ENCODE measurements around the gene ELF3. TPM values are rescaled to one million over a fixed set of nuclear protein-coding genes. Genes with fewer than 3 reads are reported as not detected.

Gene ELF3
- total and polyA plus RNA-seq, 2 of the 13 experiments (the other 11 are each of a cell fraction or from before 2014, with no cell fraction given), result 11.5 to 55.1 TPM

- TF ChIP-seq, protein P1, sequence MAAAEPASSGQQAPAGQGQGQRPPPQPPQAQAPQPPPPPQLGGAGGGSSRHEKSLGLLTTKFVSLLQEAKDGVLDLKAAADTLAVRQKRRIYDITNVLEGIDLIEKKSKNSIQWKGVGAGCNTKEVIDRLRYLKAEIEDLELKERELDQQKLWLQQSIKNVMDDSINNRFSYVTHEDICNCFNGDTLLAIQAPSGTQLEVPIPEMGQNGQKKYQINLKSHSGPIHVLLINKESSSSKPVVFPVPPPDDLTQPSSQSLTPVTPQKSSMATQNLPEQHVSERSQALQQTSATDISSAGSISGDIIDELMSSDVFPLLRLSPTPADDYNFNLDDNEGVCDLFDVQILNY (CRISPR knock-in tag; conservative IDR thresholded peaks at IDR 0.05), result no peak
- TF ChIP-seq ZSCAN9 (CRISPR knock-in tag; IDR thresholded peaks at IDR 0.05; ENCODE audit: borderline replicate concordance), result no peak
- TF ChIP-seq HCFC1 (IDR thresholded peaks at IDR 0.05; ENCODE audit: low read depth, low read length), result no peak
- TF ChIP-seq BRF2 (CRISPR knock-in tag; IDR thresholded peaks at IDR 0.05), result 0 out of 2 replicates have a peak, but pooled peaks have one; percentile 42
- no peak for TF ChIP-seq ZNF7 (CRISPR knock-in tag; IDR thresholded peaks at IDR 0.05)
- no peak; the same call in 1 of the 2 replicates for TF ChIP-seq ETS1 (CRISPR knock-in tag; IDR thresholded peaks at IDR 0.05)
- peak; percentile 76; the same call in 1 of the 2 replicates for TF ChIP-seq ZNF724P (CRISPR knock-in tag; IDR thresholded peaks at IDR 0.05; ENCODE audit: borderline replicate concordance)
- TF ChIP-seq, protein P2, sequence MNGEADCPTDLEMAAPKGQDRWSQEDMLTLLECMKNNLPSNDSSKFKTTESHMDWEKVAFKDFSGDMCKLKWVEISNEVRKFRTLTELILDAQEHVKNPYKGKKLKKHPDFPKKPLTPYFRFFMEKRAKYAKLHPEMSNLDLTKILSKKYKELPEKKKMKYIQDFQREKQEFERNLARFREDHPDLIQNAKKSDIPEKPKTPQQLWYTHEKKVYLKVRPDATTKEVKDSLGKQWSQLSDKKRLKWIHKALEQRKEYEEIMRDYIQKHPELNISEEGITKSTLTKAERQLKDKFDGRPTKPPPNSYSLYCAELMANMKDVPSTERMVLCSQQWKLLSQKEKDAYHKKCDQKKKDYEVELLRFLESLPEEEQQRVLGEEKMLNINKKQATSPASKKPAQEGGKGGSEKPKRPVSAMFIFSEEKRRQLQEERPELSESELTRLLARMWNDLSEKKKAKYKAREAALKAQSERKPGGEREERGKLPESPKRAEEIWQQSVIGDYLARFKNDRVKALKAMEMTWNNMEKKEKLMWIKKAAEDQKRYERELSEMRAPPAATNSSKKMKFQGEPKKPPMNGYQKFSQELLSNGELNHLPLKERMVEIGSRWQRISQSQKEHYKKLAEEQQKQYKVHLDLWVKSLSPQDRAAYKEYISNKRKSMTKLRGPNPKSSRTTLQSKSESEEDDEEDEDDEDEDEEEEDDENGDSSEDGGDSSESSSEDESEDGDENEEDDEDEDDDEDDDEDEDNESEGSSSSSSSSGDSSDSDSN (CRISPR knock-in tag; IDR thresholded peaks at IDR 0.05), result peak; percentile 98
- 0 out of 2 replicates have a peak, but pooled peaks have one; percentile 48 for TF ChIP-seq NR1H2 (CRISPR knock-in tag; IDR thresholded peaks at IDR 0.05; ENCODE audit: borderline replicate concordance, low read depth)
- no peak for TF ChIP-seq NFIB (CRISPR knock-in tag; IDR thresholded peaks at IDR 0.05; ENCODE audit: borderline replicate concordance)
- no peak for TF ChIP-seq STAG1 (CRISPR knock-in tag; IDR thresholded peaks at IDR 0.05)
- TF ChIP-seq ZNF782 (CRISPR knock-in tag; IDR thresholded peaks at IDR 0.05; ENCODE audit: borderline replicate concordance), result 0 out of 2 replicates have a peak, but pooled peaks have one; percentile 53
- TF ChIP-seq ZNF672 (CRISPR knock-in tag; IDR thresholded peaks at IDR 0.05), result no peak
- 0 out of 2 replicates have a peak, but pooled peaks have one; percentile 54 for TF ChIP-seq BRD4 (CRISPR knock-in tag; IDR thresholded peaks at IDR 0.05)
- no peak for TF ChIP-seq CCAR2 (optimal IDR thresholded peaks at IDR 0.05; ENCODE audit: low read depth, low read length)
- no peak for TF ChIP-seq NFE2L1 (CRISPR knock-in tag; IDR thresholded peaks at IDR 0.05; ENCODE audit: borderline replicate concordance)
- no peak for TF ChIP-seq ZNF709 (CRISPR knock-in tag; IDR thresholded peaks at IDR 0.05)
- no peak for TF ChIP-seq CSRNP1 (CRISPR knock-in tag; IDR thresholded peaks at IDR 0.05)
Measured at GRCh38 chr1:201982623-201983379, 27.6 kb upstream of the ELF3 start, which contains the start of gene RNPEP (continued).
